ENCODE data around the gene CACNB3. TPM values are rescaled to one million over a fixed set of nuclear protein-coding genes. Genes with fewer than 3 reads are reported as not detected.
A peak's percentile ranks its signal among the peaks of the same experiment; 100 is the strongest.

The CACNB3 gene
- total RNA-seq, 4 donors from 2014 or later: 6.8 to 18.1 (median 8.5) TPM

GRCh38 chr12:48812389-48812788 lies 5.9 kb upstream of the CACNB3 start:
- no peak for ATAC-seq (ENCODE audit: low FRiP score)
- DNase-seq (ENCODE audit: low spot score): no peak

GRCh38 chr12:48813465-48814261 lies 4.6 kb upstream of the CACNB3 start:
- ATAC-seq (ENCODE audit: low FRiP score): no peak
- no peak for TF ChIP-seq CTCF (IDR thresholded peaks at IDR 0.05)
- DNase-seq (ENCODE audit: low spot score): no peak

More at GRCh38 chr12:48812389-48812788, 5.9 kb upstream of the CACNB3 start:
- TF ChIP-seq CTCF (IDR thresholded peaks at IDR 0.05): no peak

- ATAC-seq (ENCODE audit: low FRiP score) (peak; percentile 80), DNase-seq (ENCODE audit: low spot score) (peak; percentile 88)
- TF ChIP-seq CTCF (IDR thresholded peaks at IDR 0.05): peak in 2 of 3 donors; percentile 82 to 83
Observed at GRCh38 chr12:48814262-48815125, 3.8 kb upstream of the CACNB3 start.

- no peak for TF ChIP-seq CTCF (IDR thresholded peaks at IDR 0.05)
- ATAC-seq (ENCODE audit: low FRiP score) (peak; percentile 58), DNase-seq (ENCODE audit: low spot score) (no peak)
Observed at GRCh38 chr12:48815126-48816110, 2.9 kb upstream of the CACNB3 start.

- no peak for ATAC-seq (ENCODE audit: low FRiP score)
- DNase-seq (ENCODE audit: low spot score): no peak
- no peak for TF ChIP-seq CTCF (IDR thresholded peaks at IDR 0.05)
Observed at GRCh38 chr12:48816143-48816854, 2.0 kb upstream of the CACNB3 start.
